PC-9 (cell line): ENCODE measurements around the gene ABCB6. TPM values are rescaled to one million over a fixed set of nuclear protein-coding genes. Genes with fewer than 3 reads are reported as not detected.

Experiments used
- BruUV-seq: library from RNA; stranded (reverse); fragments of 400-500 nt; replicated peaks from 2 replicates; lab custom pipeline; 2021; lab: Mats Ljungman, UMichigan
- CTCF ChIA-PET: fragments of 300-600 bp; sonication (Branson Sonifier 250); formaldehyde crosslinking; loops from one replicate; lab custom pipeline; 2022; ENCODE audit warnings: antibody characterized with exemption; lab: Charles Lee
- POLR2A ChIA-PET: fragments of 300-600 bp; sonication (Branson Sonifier 250); formaldehyde crosslinking; loops from one replicate; lab custom pipeline; 2022; ENCODE audit warnings: antibody characterized with exemption; ENCODE audit not compliant: unreplicated experiment; lab: Charles Lee
- DNase-seq, 2 experiments: peaks; one replicate each; pipeline versions ENCODE4 v3.0.0 to v3.0.0-alpha.2; 2015 to 2022; ENCODE audit warnings: mixed read lengths in 1 of 2
- H2AFZ ChIP-seq: fragments of 200-600 bp; sonication (generic); 2 replicates; pipeline ENCODE4 v1.8.1; 2017; ENCODE audit warnings: antibody characterized with exemption
- H3F3A ChIP-seq: fragments of 200-600 bp; sonication (generic); 2 replicates; pipeline ENCODE4 v1.8.1; 2017; ENCODE audit warnings: antibody characterized with exemption, mild to moderate bottlenecking, low read depth; ENCODE audit not compliant: insufficient read depth
- H3K27ac ChIP-seq: fragments of 200-600 bp; sonication (generic); 2 replicates; pipeline ENCODE4 v1.6.1; 2016; ENCODE audit warnings: mixed run types
- H3K27me3 ChIP-seq: fragments of 200-600 bp; sonication (generic); 2 replicates; pipeline ENCODE4 v1.6.1; 2016; ENCODE audit warnings: low read depth, mixed run types; ENCODE audit not compliant: insufficient read depth
- H3K36me3 ChIP-seq: fragments of 200-600 bp; sonication (generic); 2 replicates; pipeline ENCODE4 v1.6.1; 2016; ENCODE audit warnings: low read depth, mixed run types
- H3K4me1 ChIP-seq: fragments of 200-600 bp; sonication (generic); replicated peaks from 2 replicates; pipeline ENCODE4 v1.6.1; 2016; ENCODE audit warnings: mixed run types; ENCODE audit not compliant: insufficient read depth
- H3K4me2 ChIP-seq: fragments of 200-600 bp; sonication (generic); 2 replicates; pipeline ENCODE4 v1.6.1; 2017; ENCODE audit warnings: mixed run types
- H3K4me3 ChIP-seq: fragments of 200-600 bp; sonication (generic); 2 replicates; pipeline ENCODE4 v1.6.1; 2016; ENCODE audit warnings: mixed run types
- H3K79me2 ChIP-seq: fragments of 200-600 bp; sonication (generic); 2 replicates; pipeline ENCODE4 v1.6.1; 2017; ENCODE audit warnings: low read depth, mixed run types
- H3K9me2 ChIP-seq: fragments of 200-600 bp; sonication (generic); 2 replicates; pipeline ENCODE4 v1.8.1; 2017; ENCODE audit warnings: mild to moderate bottlenecking; ENCODE audit not compliant: insufficient read depth
- H3K9me3 ChIP-seq: fragments of 200-600 bp; sonication (generic); 2 replicates; pipeline ENCODE4 v1.8.1; 2016; ENCODE audit warnings: low read depth; ENCODE audit not compliant: insufficient read depth
- H4K20me1 ChIP-seq: fragments of 200-600 bp; sonication (generic); 2 replicates; pipeline ENCODE4 v1.8.1; 2017; ENCODE audit not compliant: insufficient read depth
- CTCF ChIP-seq: fragments of 200-600 bp; sonication (generic); conservative IDR thresholded peaks from 2 replicates; pipeline ENCODE4 v1.6.1; 2017; ENCODE audit warnings: mixed run types, antibody characterized with exemption, mild to moderate bottlenecking, moderate library complexity
- EZH2 ChIP-seq: fragments of 200-600 bp; sonication (generic); IDR thresholded peaks from 2 replicates; pipeline ENCODE4 v1.8.0; 2017; ENCODE audit warnings: antibody characterized with exemption, low read depth
- intact Hi-C: fragments of 100-400 bp; cut with micrococcal nuclease; formaldehyde crosslinking; loops from one replicate; pipeline ENCODE4 v1.10.0; 2022; ENCODE audit not compliant: unreplicated experiment
- total RNA-seq: library from RNA; stranded (reverse); gene quantifications from 2 replicates; pipeline ENCODE4 v1.2.3, GENCODE V29; 2021

ABCB6 gene
- total RNA-seq, 1 experiment from 2014 or later, result 41.4 TPM

- Histone ChIP-seq H3K9me3 (no peaks in the 10 kb centered on the region), H3K79me2 (peaks cover 39% of the 10 kb centered on the region), H3K4me2 (peak overlapping the region; percentile 97), H4K20me1 (no peaks in the 10 kb centered on the region), H3K4me3 (peak overlapping the region; percentile 67), H3K36me3 (0 out of 2 replicates have a peak, but pooled peaks cover 11% of the 10 kb centered on the region), H3K27me3 (no peaks in the 10 kb centered on the region), H3F3A (peaks cover 8% of the 10 kb centered on the region), H3K4me1 (peaks cover 16% of the 10 kb centered on the region), H3K27ac (no peak overlapping the region), H3K9me2 (no peaks in the 10 kb centered on the region), H2AFZ (peak overlapping the region; percentile 74)
- ChIA-PET CTCF (no interaction called here), POLR2A (interaction anchor here (1.2 kb wide), 1 partner anchor 46 kb away, joined by 19 read pairs; no protein-coding TSS in a partner anchor)
- TSS peak; percentile 36 for BruUV-seq
- no peak for TF ChIP-seq EZH2
- no peak for TF ChIP-seq CTCF
- no peak for DNase-seq
- intact Hi-C loops, result loop anchor here (2.0 kb wide), 1 partner anchor 59 kb away; no protein-coding TSS in a partner anchor
These were observed 9.5 kb upstream of the ABCB6 start for GRCh38 chr2:219228041-219228910.

- H3K4me3 ChIP-seq, result no peak overlapping the region
- no peak overlapping the region for H3K4me2 ChIP-seq
- intact Hi-C loops, result no loop called here
- TF ChIP-seq EZH2, result no peak
- TF ChIP-seq CTCF, result no peak
- no peak overlapping the region for H3K27ac ChIP-seq
- H3K4me1 ChIP-seq, result peaks cover 8% of the 10 kb centered on the region; the same call in 1 of the 2 replicates
- no peak for DNase-seq
- peaks cover 2% of the 10 kb centered on the region for H3F3A ChIP-seq
- H3K9me2 ChIP-seq, result no peaks in the 10 kb centered on the region
- H4K20me1 ChIP-seq, result no peaks in the 10 kb centered on the region
- ChIA-PET CTCF (no interaction called here), POLR2A (no interaction called here)
- no TSS peak for BruUV-seq
- no peaks in the 10 kb centered on the region for H3K9me3 ChIP-seq
- H3K79me2 ChIP-seq, result peaks cover 18% of the 10 kb centered on the region
- no peak overlapping the region for H2AFZ ChIP-seq
- H3K27me3 ChIP-seq, result no peaks in the 10 kb centered on the region
- no peaks in the 10 kb centered on the region for H3K36me3 ChIP-seq
These were observed 6.6 kb upstream of the ABCB6 start for GRCh38 chr2:219225350-219225749.

DNA sequence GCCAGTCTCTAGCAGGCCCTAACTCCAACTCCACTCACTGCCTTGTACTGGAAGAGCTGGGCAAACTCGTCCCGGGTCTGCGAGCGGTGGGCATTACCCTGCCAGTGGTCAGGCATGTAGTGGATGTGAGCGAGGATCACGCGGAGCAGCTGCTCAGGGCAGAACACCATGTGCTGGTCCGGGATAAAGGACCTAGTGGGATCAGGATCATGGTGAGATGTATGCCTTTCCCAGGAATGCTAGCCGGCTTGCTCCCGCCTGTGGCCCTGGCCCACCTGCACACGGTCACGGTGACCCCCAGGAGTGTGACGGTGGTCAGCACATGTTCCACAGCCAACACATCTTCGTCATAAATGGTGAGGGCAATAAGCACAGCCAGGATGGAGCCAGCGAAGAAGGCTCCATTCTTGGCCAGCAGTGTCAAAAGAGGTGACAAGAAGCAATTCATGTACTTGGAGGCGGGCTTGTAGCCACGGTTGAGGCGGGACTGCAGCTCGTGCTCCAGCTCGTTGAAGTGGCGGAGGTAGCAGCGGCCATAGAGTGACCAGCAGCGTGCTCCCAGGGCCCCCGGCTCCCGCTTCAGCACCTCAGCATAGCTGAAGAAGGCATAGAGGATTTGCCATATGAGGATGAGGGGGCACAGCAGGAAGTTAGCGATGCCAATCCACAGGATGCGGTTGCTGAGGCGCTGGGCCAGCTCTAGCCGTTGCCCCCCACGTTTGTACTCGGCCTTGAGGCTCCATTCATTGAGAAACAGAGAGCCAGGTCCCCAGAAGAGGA, 5.3 kb upstream of the ABCB6 start:
- Histone ChIP-seq H3K9me2 (no peaks in the 10 kb centered on the region), H3F3A (peaks cover 8% of the 10 kb centered on the region; the same call in 1 of the 2 replicates), H3K4me3 (no peak overlapping the region), H3K9me3 (no peaks in the 10 kb centered on the region), H3K4me1 (peaks cover 8% of the 10 kb centered on the region; the same call in 1 of the 2 replicates), H2AFZ (no peak overlapping the region), H3K4me2 (no peak overlapping the region), H3K27me3 (no peaks in the 10 kb centered on the region), H4K20me1 (no peaks in the 10 kb centered on the region), H3K79me2 (peaks cover 16% of the 10 kb centered on the region), H3K27ac (no peak overlapping the region), H3K36me3 (no peaks in the 10 kb centered on the region)
- no TSS peak for BruUV-seq
- intact Hi-C loops, result no loop called here
- ChIA-PET POLR2A (no interaction called here), CTCF (no interaction called here)
- no peak for DNase-seq
- TF ChIP-seq EZH2, result no peak
- TF ChIP-seq CTCF, result no peak
